OCI-LY1 (cell line): ENCODE measurements around the gene RYR3.

ENCODE experiments used
- H2AFZ ChIP-seq: fragments of 200-600 bp; sonication (generic), shearing (Covaris generic); 2 replicates; pipeline ENCODE4 v1.6.0; 2014; ENCODE audit warnings: antibody characterized with exemption, mild to moderate bottlenecking, low read length
- H3F3A ChIP-seq: fragments of 200-600 bp; sonication (generic), shearing (Covaris generic); 2 replicates; pipeline ENCODE4 v1.6.0; 2014; ENCODE audit warnings: mild to moderate bottlenecking, antibody characterized with exemption, low read length, moderate library complexity; ENCODE audit not compliant: insufficient read depth
- H3K27ac ChIP-seq: fragments of 200-600 bp; sonication (generic); 2 replicates; pipeline ENCODE4 v1.5.1; 2014; ENCODE audit warnings: low read length, mixed run types, mild to moderate bottlenecking, low read depth; ENCODE audit not compliant: poor library complexity, severe bottlenecking
- H3K27me3 ChIP-seq: fragments of 200-600 bp; sonication (generic); 2 replicates; pipeline ENCODE4 v1.6.0; 2014; ENCODE audit warnings: antibody characterized with exemption, mild to moderate bottlenecking, low read length, moderate library complexity; ENCODE audit not compliant: insufficient read depth
- H3K36me3 ChIP-seq: fragments of 200-600 bp; sonication (generic); 2 replicates; pipeline ENCODE4 v1.6.1; 2014; ENCODE audit warnings: mild to moderate bottlenecking, antibody characterized with exemption, low read length, moderate library complexity, mixed read lengths; ENCODE audit not compliant: insufficient read depth
- H3K4me1 ChIP-seq: fragments of 200-600 bp; sonication (generic); 2 replicates; pipeline ENCODE4 v1.5.1; 2014; ENCODE audit warnings: mild to moderate bottlenecking, low read length, moderate library complexity; ENCODE audit not compliant: insufficient read depth, severe bottlenecking
- H3K4me2 ChIP-seq: fragments of 200-600 bp; sonication (generic), shearing (Covaris generic); 2 replicates; pipeline ENCODE4 v1.6.1; 2014; ENCODE audit warnings: low read length
- H3K4me3 ChIP-seq: fragments of 200-600 bp; sonication (generic); 2 replicates; pipeline ENCODE4 v1.5.1; 2014; ENCODE audit warnings: low read length, low read depth, mild to moderate bottlenecking, mixed read lengths; ENCODE audit not compliant: poor library complexity, severe bottlenecking
- H3K79me2 ChIP-seq: fragments of 200-600 bp; shearing (Covaris generic); 2 replicates; pipeline ENCODE4 v1.6.1; 2016; ENCODE audit warnings: mixed run types, low read length, mixed read lengths; ENCODE audit not compliant: insufficient read depth
- H3K9ac ChIP-seq: fragments of 200-600 bp; sonication (generic), shearing (Covaris generic); 2 replicates; pipeline ENCODE4 v1.6.1; 2014; ENCODE audit warnings: mild to moderate bottlenecking, low read length, mixed read lengths
- H3K9me2 ChIP-seq: fragments of 200-600 bp; sonication (generic), shearing (Covaris generic); 2 replicates; pipeline ENCODE4 v1.6.1; 2014; ENCODE audit warnings: low read depth, mild to moderate bottlenecking, low read length, mixed read lengths
- H3K9me3 ChIP-seq: fragments of 200-600 bp; shearing (Covaris generic); 2 replicates; pipeline ENCODE4 v1.6.1; 2014; ENCODE audit warnings: low read length, mixed read lengths
- H4K20me1 ChIP-seq: fragments of 200-600 bp; sonication (generic), shearing (Covaris generic); 2 replicates; pipeline ENCODE4 v1.6.0; 2016; ENCODE audit warnings: mild to moderate bottlenecking, low read length; ENCODE audit not compliant: insufficient read depth
- CTCF ChIP-seq: fragments of 200-600 bp; sonication (generic), shearing (Covaris generic); IDR thresholded peaks from 2 replicates; pipeline ENCODE4 v1.5.1; 2017; ENCODE audit warnings: mild to moderate bottlenecking, antibody characterized with exemption, low read length, moderate library complexity, mixed read lengths
- EZH2 ChIP-seq: fragments of 200-600 bp; sonication (generic), shearing (Covaris generic); IDR thresholded peaks from 2 replicates; pipeline ENCODE4 v1.8.0; 2017; ENCODE audit warnings: borderline replicate concordance, mixed run types, mild to moderate bottlenecking, antibody characterized with exemption, low read length, moderate library complexity, mixed read lengths

The RYR3 gene

DNA sequence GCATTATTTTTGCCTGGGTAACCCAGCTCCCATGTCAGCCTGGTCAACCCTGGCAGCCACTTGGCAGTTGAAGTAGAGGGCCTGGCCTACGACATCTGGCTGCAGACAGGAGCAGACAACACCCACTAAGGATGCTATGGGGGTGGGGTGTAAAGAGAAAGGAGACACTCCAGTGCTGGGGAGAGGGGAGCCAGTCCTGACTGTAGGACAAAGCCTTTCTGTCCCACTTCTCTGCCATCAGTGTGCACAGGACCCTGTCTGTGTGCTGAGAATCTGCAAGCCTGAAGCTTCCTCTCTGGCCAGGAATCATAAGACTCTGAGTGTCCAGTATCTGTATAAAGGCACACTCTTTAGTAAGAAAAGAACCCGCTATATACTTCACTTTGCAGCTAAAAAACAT lies 561.2 kb downstream of the RYR3 start:
- no peak overlapping the region for H3K4me2 ChIP-seq
- no peak overlapping the region for H3K27ac ChIP-seq
- H3K9me3 ChIP-seq: no peaks in the 10 kb centered on the region
- no peak overlapping the region for H3K4me3 ChIP-seq
- no peaks in the 10 kb centered on the region for H4K20me1 ChIP-seq
- H3K9ac ChIP-seq: no peak overlapping the region
- no peaks in the 10 kb centered on the region for H3K4me1 ChIP-seq
- H3K79me2 ChIP-seq: no peaks in the 10 kb centered on the region
- no peaks in the 10 kb centered on the region for H3K36me3 ChIP-seq
- no peaks in the 10 kb centered on the region for H3K9me2 ChIP-seq
- no peak overlapping the region for H2AFZ ChIP-seq
- H3K27me3 ChIP-seq: no peaks in the 10 kb centered on the region
- no peak for TF ChIP-seq CTCF
- TF ChIP-seq EZH2: no peak
- H3F3A ChIP-seq: no peaks in the 10 kb centered on the region

DNA sequence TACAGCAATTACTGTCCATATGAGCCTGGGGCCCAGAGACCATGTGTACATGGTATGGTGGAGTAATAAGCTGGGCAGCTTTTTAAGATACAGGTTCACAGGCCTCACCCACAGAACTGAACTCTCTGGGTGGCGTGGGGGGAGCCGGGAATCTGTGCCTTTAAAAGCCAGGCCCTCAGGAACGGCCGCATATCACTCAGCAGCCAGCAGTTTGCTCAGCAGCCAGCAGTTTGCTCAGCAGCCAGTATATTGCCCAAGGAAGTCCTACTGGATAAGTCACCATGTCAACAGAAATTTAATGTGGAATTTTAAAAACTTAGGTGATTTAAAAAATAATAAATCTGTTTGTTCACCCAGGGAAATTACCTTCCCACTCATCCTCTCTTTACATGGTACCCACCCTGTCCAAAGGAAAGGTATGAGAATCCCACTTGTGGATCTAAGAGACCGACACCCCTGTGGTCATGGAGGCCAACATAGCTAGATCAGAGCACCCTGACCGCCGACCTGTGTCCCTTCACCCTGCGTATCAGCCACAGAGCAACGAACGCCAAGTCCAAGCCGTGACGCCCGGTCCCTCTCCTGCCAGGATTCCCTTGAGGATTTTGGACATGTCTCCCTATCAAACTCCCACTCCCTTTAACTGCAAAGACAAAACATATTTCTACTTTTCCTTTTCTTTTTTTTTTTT lies 561.8 kb downstream of the RYR3 start:
- Histone ChIP-seq H4K20me1 (no peaks in the 10 kb centered on the region), H3K9me2 (no peaks in the 10 kb centered on the region), H2AFZ (no peak overlapping the region), H3K27ac (no peak overlapping the region), H3K27me3 (no peaks in the 10 kb centered on the region), H3F3A (no peaks in the 10 kb centered on the region), H3K9ac (no peak overlapping the region), H3K36me3 (no peaks in the 10 kb centered on the region), H3K9me3 (no peaks in the 10 kb centered on the region), H3K4me1 (no peaks in the 10 kb centered on the region), H3K4me2 (no peak overlapping the region), H3K4me3 (no peak overlapping the region), H3K79me2 (no peaks in the 10 kb centered on the region)
- no peak for TF ChIP-seq CTCF
- TF ChIP-seq EZH2: no peak

- Histone ChIP-seq H3K27me3 (no peaks in the 10 kb centered on the region), H3K36me3 (no peaks in the 10 kb centered on the region), H3K4me3 (no peak overlapping the region), H3K9ac (no peak overlapping the region), H3K79me2 (no peaks in the 10 kb centered on the region), H3K4me2 (no peak overlapping the region), H4K20me1 (no peaks in the 10 kb centered on the region), H3F3A (no peaks in the 10 kb centered on the region), H2AFZ (no peak overlapping the region), H3K9me3 (no peaks in the 10 kb centered on the region), H3K27ac (no peak overlapping the region), H3K9me2 (no peaks in the 10 kb centered on the region), H3K4me1 (no peaks in the 10 kb centered on the region)
- no peak for TF ChIP-seq CTCF
- no peak for TF ChIP-seq EZH2
Observed at GRCh38 chr15:33874156-33874555, 563.4 kb downstream of the RYR3 start.
